Endothelial cell of umbilical vein (primary cell): Measurements from ENCODE around the gene YJU2.

Experiments
- CTCF ChIP-seq, 2 donors: IDR thresholded peaks; 1 replicate in 1 of 2; 2 replicates in 1 of 2; pipeline ENCODE4 v1.5.1; 2011; ENCODE audit warnings: low read length in 2 of 2, mild to moderate bottlenecking in 2 of 2, moderate library complexity in 2 of 2, control low read depth in 1 of 2, inconsistent platforms in 1 of 2, low read depth in 1 of 2; ENCODE audit not compliant: insufficient read depth in 1 of 2; ENCODE audit errors: extremely low read depth in 1 of 2
- EZH2 ChIP-seq: IDR thresholded peaks from 2 replicates; pipeline ENCODE4 v1.6.1; 2012; ENCODE audit warnings: borderline replicate concordance, low read depth, mild to moderate bottlenecking, moderate library complexity, low read length, inconsistent platforms; ENCODE audit not compliant: severe bottlenecking
- FOS ChIP-seq: IDR thresholded peaks from 2 replicates; pipeline ENCODE4 v1.6.1; 2011; ENCODE audit warnings: mild to moderate bottlenecking, low read length, moderate library complexity, borderline replicate concordance; ENCODE audit not compliant: insufficient read depth
- MYC ChIP-seq: IDR thresholded peaks from one replicate; pipeline ENCODE4 v1.6.1; 2011; ENCODE audit warnings: mild to moderate bottlenecking, low read depth, low read length
- POLR2A ChIP-seq: IDR thresholded peaks from 2 replicates; pipeline ENCODE4 v1.6.1; 2012; ENCODE audit warnings: low read depth, mild to moderate bottlenecking, control low read depth, low read length

GRCh38 chr19:4278419-4279266 lies 31.8 kb downstream of the YJU2 start, which contains the start of gene SHD:
- TF ChIP-seq POLR2A (no peak), CTCF (IDR thresholded peaks at IDR 0.05; ENCODE audit: extremely low read depth in 1 of 2, insufficient read depth in 1 of 2, low read depth in 1 of 2, low read length in 2 of 2) (no peak), EZH2 (no peak), FOS (no peak), MYC (no peak)
